22Rv1 (cell line): ENCODE data around the gene KNDC1.

Experiments used
- ZFX ChIP-seq: fragments of 450-650 bp; IDR thresholded peaks from 2 replicates; pipeline ENCODE4 v1.6.1; 2017; ENCODE audit warnings: antibody characterized with exemption, borderline replicate concordance
- TF ChIP-seq, protein P1 (sequence below): fragments of 450-650 bp; IDR thresholded peaks from 2 replicates; pipeline ENCODE4 v1.5.1; 2017; ENCODE audit warnings: mild to moderate bottlenecking

DNA sequence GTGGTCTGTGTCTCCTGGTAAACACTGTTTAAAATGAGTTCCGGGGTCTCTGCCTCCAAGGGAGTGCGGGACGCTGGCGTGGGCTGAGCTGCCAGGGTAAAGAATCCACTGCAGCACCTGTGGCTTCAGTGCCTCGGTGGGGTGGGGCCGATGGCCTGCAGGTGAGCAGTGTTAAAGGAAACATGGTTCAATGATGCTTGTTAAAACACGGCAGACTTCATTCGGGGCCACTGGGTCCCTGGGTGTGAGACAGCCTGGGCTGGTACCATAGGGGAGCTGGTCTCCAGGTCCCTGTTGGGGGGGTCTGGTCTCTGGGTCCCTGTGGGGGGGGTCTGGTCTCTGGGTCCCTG is 24.9 kb upstream of the KNDC1 start:
- TF ChIP-seq, protein P1, sequence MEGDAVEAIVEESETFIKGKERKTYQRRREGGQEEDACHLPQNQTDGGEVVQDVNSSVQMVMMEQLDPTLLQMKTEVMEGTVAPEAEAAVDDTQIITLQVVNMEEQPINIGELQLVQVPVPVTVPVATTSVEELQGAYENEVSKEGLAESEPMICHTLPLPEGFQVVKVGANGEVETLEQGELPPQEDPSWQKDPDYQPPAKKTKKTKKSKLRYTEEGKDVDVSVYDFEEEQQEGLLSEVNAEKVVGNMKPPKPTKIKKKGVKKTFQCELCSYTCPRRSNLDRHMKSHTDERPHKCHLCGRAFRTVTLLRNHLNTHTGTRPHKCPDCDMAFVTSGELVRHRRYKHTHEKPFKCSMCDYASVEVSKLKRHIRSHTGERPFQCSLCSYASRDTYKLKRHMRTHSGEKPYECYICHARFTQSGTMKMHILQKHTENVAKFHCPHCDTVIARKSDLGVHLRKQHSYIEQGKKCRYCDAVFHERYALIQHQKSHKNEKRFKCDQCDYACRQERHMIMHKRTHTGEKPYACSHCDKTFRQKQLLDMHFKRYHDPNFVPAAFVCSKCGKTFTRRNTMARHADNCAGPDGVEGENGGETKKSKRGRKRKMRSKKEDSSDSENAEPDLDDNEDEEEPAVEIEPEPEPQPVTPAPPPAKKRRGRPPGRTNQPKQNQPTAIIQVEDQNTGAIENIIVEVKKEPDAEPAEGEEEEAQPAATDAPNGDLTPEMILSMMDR, result no peak
- no peak for TF ChIP-seq ZFX
